ENCODE measurements around the gene SND1.

DNA sequence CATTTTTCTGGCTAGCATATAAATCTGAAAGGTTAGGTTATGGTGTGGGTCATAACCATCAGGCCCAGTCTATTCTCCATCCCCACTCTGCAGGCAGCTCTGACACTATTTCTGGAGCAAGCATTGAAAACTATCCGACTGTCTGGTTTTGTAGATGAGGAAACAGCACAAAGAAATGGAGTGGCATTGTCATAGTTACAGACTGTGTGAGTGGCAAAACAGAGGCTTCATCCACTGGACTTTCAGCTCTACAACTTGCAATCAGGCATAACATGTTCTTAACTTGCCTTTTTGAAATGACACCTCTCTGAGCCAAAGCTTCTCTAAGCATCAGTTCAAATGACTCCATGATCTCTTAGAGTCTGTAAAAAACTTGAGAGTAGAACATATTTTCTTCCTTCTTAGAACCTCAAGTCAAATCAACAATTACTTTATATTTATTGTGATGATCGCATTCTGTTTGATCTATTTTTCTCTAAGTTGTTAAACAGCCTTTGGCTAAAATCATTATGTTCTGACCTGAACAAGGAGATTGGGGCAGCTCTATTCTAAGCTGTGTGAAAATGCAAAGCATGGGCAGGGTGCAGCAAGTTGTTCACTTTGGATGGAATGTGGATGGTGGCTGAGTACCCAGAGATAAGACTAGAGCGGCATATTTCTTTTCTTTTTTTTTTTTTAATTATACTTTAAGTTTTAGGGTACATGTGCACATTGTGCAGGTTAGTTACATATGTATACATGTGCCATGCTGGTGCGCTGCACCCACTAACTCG, 310.8 kb downstream of the SND1 start:
- no peak for TF ChIP-seq POLR2A (IDR thresholded peaks at IDR 0.05; ENCODE audit: low read length)
- no peak for TF ChIP-seq GATA1 (IDR thresholded peaks at IDR 0.05; ENCODE audit: low read depth, low read length)

Data from erythroblast (primary cell).